ENCODE measurements around the gene ADGRG3. TPM values are rescaled to one million over a fixed set of nuclear protein-coding genes. Genes with fewer than 3 reads are reported as not detected.

ADGRG3 gene
- total and polyA plus RNA-seq, 2 donors from 2014 or later: 0.17 to 1.8 TPM

DNA sequence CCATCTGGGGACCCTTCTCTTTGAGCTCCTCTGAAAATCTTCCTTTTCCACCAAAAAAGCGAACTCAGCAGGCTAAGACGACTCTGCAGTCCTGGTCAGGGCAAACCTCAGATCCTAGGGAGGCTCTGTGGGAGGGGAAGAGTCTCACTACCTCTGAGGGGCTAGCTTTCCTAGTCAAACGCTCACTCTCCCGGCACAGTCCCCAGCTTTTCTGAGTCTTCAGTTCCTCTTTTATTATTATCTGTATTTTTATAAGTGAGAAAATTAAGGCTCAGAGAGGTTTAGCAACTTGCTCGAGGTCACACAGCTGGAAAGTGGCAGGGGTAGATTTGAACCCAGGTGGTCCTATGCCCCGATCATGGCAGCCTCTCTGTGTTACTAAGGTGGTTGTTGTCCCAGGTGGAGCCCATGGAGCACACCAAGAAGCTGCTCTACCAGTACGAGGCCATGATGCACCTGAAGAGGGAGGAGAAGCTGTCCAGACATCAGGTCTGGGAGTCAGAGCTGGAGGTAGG is 58.4 kb downstream of the ADGRG3 start:
- H3K4me3 ChIP-seq (ENCODE audit: low read length in 3 of 3): no peak overlapping the region
- FAIRE-seq (no peak), DNase-seq (no peak)
- no peaks in the 10 kb centered on the region for H3K36me3 ChIP-seq (ENCODE audit: control insufficient read depth in 2 of 3, insufficient read depth in 3 of 3, low read length in 3 of 3)
- TF ChIP-seq CTCF (IDR thresholded peaks at IDR 0.05; ENCODE audit: borderline replicate concordance, extremely low read depth, insufficient read depth): no peak
- H3K4me1 ChIP-seq (ENCODE audit: control insufficient read depth in 2 of 3, insufficient read depth in 2 of 3, low read depth in 1 of 3, low read length in 3 of 3): no peaks in the 10 kb centered on the region
- no peak overlapping the region for H3K27ac ChIP-seq (ENCODE audit: low read depth in 2 of 2, low read length in 2 of 2)
- H3K9ac ChIP-seq (ENCODE audit: low read length in 3 of 3): no peak overlapping the region
- no peaks in the 10 kb centered on the region for H3K9me3 ChIP-seq (ENCODE audit: control insufficient read depth in 2 of 3, insufficient read depth in 1 of 3, low read length in 3 of 3)
- no peaks in the 10 kb centered on the region for H3K27me3 ChIP-seq (ENCODE audit: control insufficient read depth, insufficient read depth, low read length)
- intact Hi-C loops (cut with DNase I): no loop called here

DNA sequence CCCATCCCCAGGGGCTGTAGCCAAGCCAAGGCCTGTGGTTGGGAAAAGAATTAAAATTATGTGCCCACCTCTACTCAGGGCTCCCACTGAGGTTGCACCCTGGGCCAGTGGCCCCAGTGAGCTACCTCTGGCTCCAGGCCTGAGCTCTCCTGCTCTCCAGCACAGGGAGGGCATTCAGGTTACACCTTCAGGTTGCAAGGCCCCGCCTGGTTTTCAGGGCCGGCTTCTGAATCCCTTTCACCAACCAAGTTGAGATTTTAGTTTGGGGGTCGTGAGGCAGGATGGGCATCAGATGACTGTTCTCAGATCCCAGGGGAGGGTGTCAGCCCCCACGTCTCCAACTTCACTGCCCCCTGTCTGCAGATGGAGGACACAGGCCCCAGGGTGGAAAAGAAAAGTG is 59.5 kb downstream of the ADGRG3 start:
- no peaks in the 10 kb centered on the region for H3K4me1 ChIP-seq (ENCODE audit: control insufficient read depth in 2 of 3, insufficient read depth in 2 of 3, low read depth in 1 of 3, low read length in 3 of 3)
- intact Hi-C loops (cut with DNase I): no loop called here

GRCh38 chr16:57728336-57729181 is 60.5 kb downstream of the ADGRG3 start:
- no peak overlapping the region for H3K27ac ChIP-seq (ENCODE audit: low read depth in 2 of 2, low read length in 2 of 2)
- H3K4me1 ChIP-seq (ENCODE audit: control insufficient read depth in 2 of 3, insufficient read depth in 2 of 3, low read depth in 1 of 3, low read length in 3 of 3): no peaks in the 10 kb centered on the region
- FAIRE-seq (no peak), DNase-seq (no peak)
- H3K9me3 ChIP-seq (ENCODE audit: control insufficient read depth in 2 of 3, insufficient read depth in 1 of 3, low read length in 3 of 3): no peaks in the 10 kb centered on the region
- TF ChIP-seq CTCF (IDR thresholded peaks at IDR 0.05; ENCODE audit: borderline replicate concordance, extremely low read depth, insufficient read depth): no peak
- intact Hi-C loops (cut with DNase I): no loop called here
- no peak overlapping the region for H3K4me3 ChIP-seq (ENCODE audit: low read length in 3 of 3)
- H3K9ac ChIP-seq (ENCODE audit: low read length in 3 of 3): no peak overlapping the region
- no peaks in the 10 kb centered on the region for H3K36me3 ChIP-seq (ENCODE audit: control insufficient read depth in 2 of 3, insufficient read depth in 3 of 3, low read length in 3 of 3)
- H3K27me3 ChIP-seq (ENCODE audit: control insufficient read depth, insufficient read depth, low read length): no peaks in the 10 kb centered on the region

More for the DNA sequence above, 59.5 kb downstream of the ADGRG3 start:
- DNase-seq: no peak
- H3K9me3 ChIP-seq (ENCODE audit: control insufficient read depth in 2 of 3, insufficient read depth in 1 of 3, low read length in 3 of 3): no peaks in the 10 kb centered on the region
- H3K27me3 ChIP-seq (ENCODE audit: control insufficient read depth, insufficient read depth, low read length): no peaks in the 10 kb centered on the region
- no peak for TF ChIP-seq CTCF (IDR thresholded peaks at IDR 0.05; ENCODE audit: borderline replicate concordance, extremely low read depth, insufficient read depth)
- no peak overlapping the region for H3K27ac ChIP-seq (ENCODE audit: low read depth in 2 of 2, low read length in 2 of 2)
- no peak overlapping the region for H3K9ac ChIP-seq (ENCODE audit: low read length in 3 of 3)
- H3K4me3 ChIP-seq (ENCODE audit: low read length in 3 of 3): no peak overlapping the region
- H3K36me3 ChIP-seq (ENCODE audit: control insufficient read depth in 2 of 3, insufficient read depth in 3 of 3, low read length in 3 of 3): no peaks in the 10 kb centered on the region
- no peak for FAIRE-seq

All from kidney (tissue), 14 donors.